Midbrain (tissue), 1 donor: Measurements from ENCODE around the gene FHL2.

Experiments
- DNase-seq: peaks from one replicate; lab custom pipeline; 2025; lab: John Stamatoyannopoulos, UW

The FHL2 gene

GRCh38 chr2:105378921-105379383 lies 19.9 kb downstream of the FHL2 start:
- DNase-seq, result no peak

GRCh38 chr2:105378276-105378840 lies 20.5 kb downstream of the FHL2 start:
- DNase-seq, result no peak

- DNase-seq, result no peak
These were observed 21.0 kb downstream of the FHL2 start for GRCh38 chr2:105377871-105378270.

- no peak for DNase-seq
These were observed 22.0 kb downstream of the FHL2 start for GRCh38 chr2:105376789-105377240.

- DNase-seq, result no peak
These were observed 22.8 kb downstream of the FHL2 start for GRCh38 chr2:105376010-105376409.

- DNase-seq, result no peak
These were observed 23.8 kb downstream of the FHL2 start for GRCh38 chr2:105375001-105375561.

GRCh38 chr2:105373895-105374401 lies 24.9 kb downstream of the FHL2 start:
- no peak for DNase-seq

- DNase-seq, result no peak
These were observed 25.5 kb downstream of the FHL2 start for GRCh38 chr2:105373344-105373781.

- no peak for DNase-seq
These were observed 27.0 kb downstream of the FHL2 start for GRCh38 chr2:105371810-105372209.

GRCh38 chr2:105371156-105371555 lies 27.7 kb downstream of the FHL2 start:
- no peak for DNase-seq

- peak; percentile 88 for DNase-seq
These were observed 28.8 kb downstream of the FHL2 start for GRCh38 chr2:105369777-105370690.

GRCh38 chr2:105368759-105369408 lies 30.0 kb downstream of the FHL2 start:
- no peak for DNase-seq

- no peak for DNase-seq
These were observed 33.6 kb downstream of the FHL2 start for GRCh38 chr2:105365206-105365605.

- no peak for DNase-seq
These were observed 34.3 kb downstream of the FHL2 start for GRCh38 chr2:105364436-105365139.

- no peak for DNase-seq
These were observed 35.8 kb downstream of the FHL2 start for GRCh38 chr2:105362862-105363591.

- no peak for DNase-seq
These were observed 37.6 kb downstream of the FHL2 start for GRCh38 chr2:105361102-105361889.

GRCh38 chr2:105358593-105358992 lies 40.3 kb downstream of the FHL2 start:
- DNase-seq, result no peak

GRCh38 chr2:105357122-105357521 lies 41.7 kb downstream of the FHL2 start:
- no peak for DNase-seq

GRCh38 chr2:105344704-105345345 lies 54.0 kb downstream of the FHL2 start:
- peak; percentile 18 for DNase-seq
